HG02588 (cell line): ENCODE measurements around the gene TRDN.
"Not testable (repeated sequence)": the region's sequence is repeated elsewhere in the genome, so short reads cannot be mapped to it uniquely, and the experiment has no call there.

ENCODE experiments used
- ATAC-seq: cut with Tn5 transposase; IDR thresholded peaks from one replicate; pipeline ENCODE4 v1.9.1; 2021; ENCODE audit warnings: mild to moderate bottlenecking, moderate library complexity; ENCODE audit not compliant: unreplicated experiment

Gene TRDN

GRCh38 chr6:123635144-123635543 is 1.6 kb downstream of the TRDN start:
- ATAC-seq: no peak

- no peak for ATAC-seq
These were observed 4.1 kb downstream of the TRDN start for GRCh38 chr6:123632641-123633040.

GRCh38 chr6:123629258-123629941 is 7.3 kb downstream of the TRDN start:
- no peak for ATAC-seq

- no peak for ATAC-seq
These were observed 11.1 kb downstream of the TRDN start for GRCh38 chr6:123625696-123626095.

- no peak for ATAC-seq
These were observed 14.0 kb downstream of the TRDN start for GRCh38 chr6:123622780-123623179.

GRCh38 chr6:123619156-123619555 is 17.6 kb downstream of the TRDN start:
- no peak for ATAC-seq

- ATAC-seq: no peak
These were observed 19.8 kb downstream of the TRDN start for GRCh38 chr6:123616942-123617341.

- no peak for ATAC-seq
These were observed 20.7 kb downstream of the TRDN start for GRCh38 chr6:123616016-123616415.

- no peak for ATAC-seq
These were observed 26.0 kb downstream of the TRDN start for GRCh38 chr6:123610779-123611178.

- ATAC-seq: no peak
These were observed 32.7 kb downstream of the TRDN start for GRCh38 chr6:123604067-123604466.

- ATAC-seq: peak; percentile 91
These were observed 38.7 kb downstream of the TRDN start for GRCh38 chr6:123598011-123598410.

GRCh38 chr6:123594776-123595175 is 42.0 kb downstream of the TRDN start:
- no peak for ATAC-seq

GRCh38 chr6:123592426-123592825 is 44.3 kb downstream of the TRDN start:
- no peak for ATAC-seq

- ATAC-seq: no peak
These were observed 46.8 kb downstream of the TRDN start for GRCh38 chr6:123589973-123590372.

GRCh38 chr6:123589317-123589716 is 47.4 kb downstream of the TRDN start:
- ATAC-seq: no peak

GRCh38 chr6:123588546-123588895 is 48.2 kb downstream of the TRDN start:
- ATAC-seq: no peak

- no peak for ATAC-seq
These were observed 48.8 kb downstream of the TRDN start for GRCh38 chr6:123587838-123588545.

- ATAC-seq: not testable (repeated sequence)
These were observed 49.3 kb downstream of the TRDN start for GRCh38 chr6:123587407-123587806.

GRCh38 chr6:123580331-123580730 is 56.4 kb downstream of the TRDN start:
- no peak for ATAC-seq

- no peak for ATAC-seq
These were observed 61.6 kb downstream of the TRDN start for GRCh38 chr6:123575188-123575587.

- no peak for ATAC-seq
These were observed 65.7 kb downstream of the TRDN start for GRCh38 chr6:123570813-123571684.

GRCh38 chr6:123569575-123569974 is 67.2 kb downstream of the TRDN start:
- no peak for ATAC-seq
